OCI-LY7 (cell line): ENCODE data around the gene RDH16.

Experiments
- EZH2phosphoT487 ChIP-seq: fragments of 200-600 bp; sonication (generic); IDR thresholded peaks from 2 replicates; pipeline ENCODE4 v1.6.1; 2018; ENCODE audit warnings: low read depth, borderline replicate concordance, mild to moderate bottlenecking, mixed run types, antibody characterized with exemption, low read length, moderate library complexity, mixed read lengths
- TF ChIP-seq, protein P1 (sequence below): fragments of 200-600 bp; sonication (generic); conservative IDR thresholded peaks from 2 replicates; pipeline ENCODE4 v1.5.1; 2014; ENCODE audit warnings: mild to moderate bottlenecking, antibody characterized with exemption, low read length, moderate library complexity, mixed read lengths

DNA sequence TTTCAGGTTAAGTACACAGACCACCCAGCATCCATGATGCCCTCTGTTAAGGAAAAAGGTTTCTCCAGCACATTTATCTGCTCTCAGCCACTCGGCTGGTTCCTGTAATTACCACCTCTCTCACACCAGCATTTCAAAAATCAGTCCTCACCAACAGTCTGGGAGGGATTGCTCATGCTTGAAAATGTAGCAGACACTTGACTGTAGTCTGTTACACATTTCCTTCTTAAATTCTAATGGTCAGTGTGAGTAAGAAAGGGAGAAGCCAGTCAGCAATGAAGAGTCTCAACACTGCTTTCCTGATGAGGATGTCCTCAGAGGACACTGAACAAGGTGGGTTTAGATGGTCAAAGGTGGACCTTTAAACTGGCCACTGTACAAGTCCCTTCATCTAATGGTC, 43.0 kb upstream of the RDH16 start:
- TF ChIP-seq, protein P1, sequence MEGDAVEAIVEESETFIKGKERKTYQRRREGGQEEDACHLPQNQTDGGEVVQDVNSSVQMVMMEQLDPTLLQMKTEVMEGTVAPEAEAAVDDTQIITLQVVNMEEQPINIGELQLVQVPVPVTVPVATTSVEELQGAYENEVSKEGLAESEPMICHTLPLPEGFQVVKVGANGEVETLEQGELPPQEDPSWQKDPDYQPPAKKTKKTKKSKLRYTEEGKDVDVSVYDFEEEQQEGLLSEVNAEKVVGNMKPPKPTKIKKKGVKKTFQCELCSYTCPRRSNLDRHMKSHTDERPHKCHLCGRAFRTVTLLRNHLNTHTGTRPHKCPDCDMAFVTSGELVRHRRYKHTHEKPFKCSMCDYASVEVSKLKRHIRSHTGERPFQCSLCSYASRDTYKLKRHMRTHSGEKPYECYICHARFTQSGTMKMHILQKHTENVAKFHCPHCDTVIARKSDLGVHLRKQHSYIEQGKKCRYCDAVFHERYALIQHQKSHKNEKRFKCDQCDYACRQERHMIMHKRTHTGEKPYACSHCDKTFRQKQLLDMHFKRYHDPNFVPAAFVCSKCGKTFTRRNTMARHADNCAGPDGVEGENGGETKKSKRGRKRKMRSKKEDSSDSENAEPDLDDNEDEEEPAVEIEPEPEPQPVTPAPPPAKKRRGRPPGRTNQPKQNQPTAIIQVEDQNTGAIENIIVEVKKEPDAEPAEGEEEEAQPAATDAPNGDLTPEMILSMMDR, result no peak
- no peak for TF ChIP-seq EZH2phosphoT487
